ENCODE measurements around the gene TSC22D3.
A peak's percentile ranks its signal among the peaks of the same experiment; 100 is the strongest.

Gene TSC22D3

DNA sequence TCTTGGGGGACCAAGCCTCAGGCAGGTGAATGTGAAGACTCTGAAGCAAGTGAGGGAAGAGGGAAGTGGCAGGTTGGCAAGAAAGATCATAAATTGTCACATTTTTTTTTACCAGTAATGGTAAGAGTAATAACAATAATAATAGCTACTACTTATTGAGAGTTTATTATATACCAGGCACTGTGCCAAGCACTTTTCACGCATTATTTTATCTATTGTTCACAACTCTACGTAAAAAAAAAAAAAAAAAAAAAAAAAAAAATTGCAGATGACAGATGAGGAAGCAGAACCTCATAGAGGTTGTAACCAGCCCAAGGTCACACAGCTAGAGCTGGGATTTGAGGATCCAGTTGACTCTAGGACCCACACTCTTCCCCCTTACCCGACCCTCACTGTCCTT is 40.9 kb downstream of the TSC22D3 start:
- TF ChIP-seq, protein P1, sequence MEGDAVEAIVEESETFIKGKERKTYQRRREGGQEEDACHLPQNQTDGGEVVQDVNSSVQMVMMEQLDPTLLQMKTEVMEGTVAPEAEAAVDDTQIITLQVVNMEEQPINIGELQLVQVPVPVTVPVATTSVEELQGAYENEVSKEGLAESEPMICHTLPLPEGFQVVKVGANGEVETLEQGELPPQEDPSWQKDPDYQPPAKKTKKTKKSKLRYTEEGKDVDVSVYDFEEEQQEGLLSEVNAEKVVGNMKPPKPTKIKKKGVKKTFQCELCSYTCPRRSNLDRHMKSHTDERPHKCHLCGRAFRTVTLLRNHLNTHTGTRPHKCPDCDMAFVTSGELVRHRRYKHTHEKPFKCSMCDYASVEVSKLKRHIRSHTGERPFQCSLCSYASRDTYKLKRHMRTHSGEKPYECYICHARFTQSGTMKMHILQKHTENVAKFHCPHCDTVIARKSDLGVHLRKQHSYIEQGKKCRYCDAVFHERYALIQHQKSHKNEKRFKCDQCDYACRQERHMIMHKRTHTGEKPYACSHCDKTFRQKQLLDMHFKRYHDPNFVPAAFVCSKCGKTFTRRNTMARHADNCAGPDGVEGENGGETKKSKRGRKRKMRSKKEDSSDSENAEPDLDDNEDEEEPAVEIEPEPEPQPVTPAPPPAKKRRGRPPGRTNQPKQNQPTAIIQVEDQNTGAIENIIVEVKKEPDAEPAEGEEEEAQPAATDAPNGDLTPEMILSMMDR (IDR thresholded peaks at IDR 0.05; ENCODE audit: low read depth, low read length, missing control alignments) = no peak
- H3K4me3 ChIP-seq (ENCODE audit: low read depth, low read length) = no peak overlapping the region
- in situ Hi-C loops (cut with HindIII; ENCODE audit: low sequenced_read_pairs) = no loop called here
- DNase-seq (ENCODE audit: low read depth) = no peak

DNA sequence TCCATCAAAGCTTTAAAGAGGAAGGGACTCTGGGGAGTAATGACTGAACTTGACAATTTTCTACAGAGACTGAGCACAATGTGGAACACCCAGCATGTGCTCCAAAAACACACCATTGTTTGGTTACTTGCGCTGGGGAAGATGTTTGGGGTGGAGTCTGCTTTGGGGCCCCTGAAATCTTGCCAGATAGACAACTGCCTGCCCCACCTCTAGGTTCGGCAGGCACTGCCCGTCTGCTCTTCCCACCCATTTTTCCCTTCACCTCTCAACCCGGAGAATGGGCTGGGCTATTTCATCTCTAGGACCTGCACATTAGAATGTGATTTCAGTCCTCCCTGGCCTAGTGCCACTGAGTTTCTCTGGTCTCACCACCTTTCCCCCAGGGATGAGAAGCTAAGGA is 41.9 kb downstream of the TSC22D3 start:
- TF ChIP-seq, protein P1 (IDR thresholded peaks at IDR 0.05; ENCODE audit: low read depth, low read length, missing control alignments) = no peak
- no peak overlapping the region for H3K4me3 ChIP-seq (ENCODE audit: low read depth, low read length)
- in situ Hi-C loops (cut with HindIII; ENCODE audit: low sequenced_read_pairs) = no loop called here
- no peak for DNase-seq (ENCODE audit: low read depth)

DNA sequence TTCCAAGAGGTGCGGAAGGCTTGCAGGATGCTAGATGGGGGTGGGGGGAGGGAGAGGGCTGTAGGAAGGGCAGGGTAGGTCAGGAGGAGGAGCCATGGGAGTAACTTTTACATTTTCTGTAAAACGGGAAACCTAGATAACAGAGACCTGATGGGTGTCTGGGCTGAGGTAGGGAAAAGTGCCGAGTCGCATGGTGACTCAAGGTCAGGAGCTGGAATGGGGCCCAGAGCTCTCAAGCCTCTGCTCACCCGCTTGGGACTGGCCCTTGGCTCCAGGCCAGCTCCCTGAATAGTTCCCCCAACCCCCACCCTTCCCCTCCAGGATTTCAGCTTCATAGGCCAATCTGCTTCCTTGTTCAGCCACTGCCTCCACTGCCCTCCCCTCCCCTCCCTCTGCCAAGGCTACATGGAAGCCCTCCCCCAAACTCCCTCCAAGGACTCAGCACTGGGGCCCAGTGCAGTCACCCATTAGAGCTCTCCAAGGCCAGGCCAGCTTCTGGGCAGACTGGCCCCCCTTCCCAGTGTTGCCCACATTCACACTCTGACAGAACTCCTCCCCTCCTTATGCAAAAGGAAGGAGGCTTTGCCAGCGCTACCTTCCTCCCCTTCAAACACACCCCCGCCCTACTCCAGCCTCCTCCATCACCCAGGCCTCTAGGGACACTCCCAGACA is 43.6 kb downstream of the TSC22D3 start:
- peak; percentile 34 for DNase-seq (ENCODE audit: low read depth)
- TF ChIP-seq, protein P1 (IDR thresholded peaks at IDR 0.05; ENCODE audit: low read depth, low read length, missing control alignments) = no peak
- no peak overlapping the region for H3K4me3 ChIP-seq (ENCODE audit: low read depth, low read length)
- in situ Hi-C loops (cut with HindIII; ENCODE audit: low sequenced_read_pairs) = no loop called here

DNA sequence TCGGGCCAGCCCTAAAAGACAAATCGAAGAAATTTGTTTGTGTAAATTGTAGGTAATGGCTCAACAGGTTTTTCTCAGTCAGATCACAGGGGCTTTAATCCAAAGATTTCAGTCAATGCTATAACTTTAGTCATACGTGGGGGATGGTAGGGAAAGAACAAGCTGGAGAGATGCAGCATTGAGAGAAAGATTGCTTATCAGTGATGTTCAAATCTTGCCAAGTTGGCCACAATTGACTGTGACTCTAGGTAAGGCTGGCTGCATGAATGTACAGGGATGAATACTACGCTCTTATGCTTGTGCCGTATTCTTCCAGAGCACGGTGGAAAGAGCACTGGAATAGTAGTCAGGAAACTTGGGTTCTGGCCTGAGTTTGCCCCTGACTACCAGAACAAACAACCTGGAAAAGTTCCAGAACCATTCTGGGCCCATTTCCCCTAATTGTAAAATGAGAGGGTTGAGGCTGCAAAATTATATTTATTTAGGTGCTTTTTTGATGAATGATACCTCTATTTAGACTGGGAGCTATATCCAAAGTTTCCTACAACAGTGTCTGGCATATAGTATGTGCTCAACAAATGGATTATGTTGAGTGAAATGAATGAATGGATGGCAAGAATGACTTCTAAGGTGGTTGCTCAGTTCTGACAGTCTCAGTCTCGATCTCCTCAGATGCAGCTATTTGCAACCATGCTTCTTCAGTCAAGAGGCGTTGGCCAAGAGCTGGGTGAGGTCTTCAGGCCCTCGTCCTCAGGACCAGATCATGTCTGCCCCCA is 44.4 kb downstream of the TSC22D3 start:
- no peak for DNase-seq (ENCODE audit: low read depth)
- in situ Hi-C loops (cut with HindIII; ENCODE audit: low sequenced_read_pairs) = no loop called here
- TF ChIP-seq, protein P1 (IDR thresholded peaks at IDR 0.05; ENCODE audit: low read depth, low read length, missing control alignments) = no peak
- H3K4me3 ChIP-seq (ENCODE audit: low read depth, low read length) = no peak overlapping the region

DNA sequence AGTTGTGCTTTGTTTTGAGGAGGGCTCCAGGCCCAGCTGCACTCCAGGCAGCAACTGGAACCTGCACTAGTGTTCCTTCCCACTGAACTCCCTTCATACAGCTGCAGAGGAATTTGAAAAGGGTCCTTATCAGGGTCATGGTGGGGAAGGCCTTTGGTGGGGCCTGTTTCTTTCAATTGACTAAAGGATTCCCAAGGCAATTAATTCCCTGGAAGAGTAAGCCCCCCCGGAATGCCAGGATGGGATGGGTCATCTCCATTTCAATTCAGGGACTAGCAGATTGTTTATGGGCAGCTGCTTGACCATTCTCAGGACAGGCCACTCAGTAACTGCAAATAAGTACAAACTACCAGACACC is 45.3 kb downstream of the TSC22D3 start:
- H3K4me3 ChIP-seq (ENCODE audit: low read depth, low read length) = no peak overlapping the region
- TF ChIP-seq, protein P1 (IDR thresholded peaks at IDR 0.05; ENCODE audit: low read depth, low read length, missing control alignments) = no peak
- in situ Hi-C loops (cut with HindIII; ENCODE audit: low sequenced_read_pairs) = no loop called here
- DNase-seq (ENCODE audit: low read depth) = no peak

DNA sequence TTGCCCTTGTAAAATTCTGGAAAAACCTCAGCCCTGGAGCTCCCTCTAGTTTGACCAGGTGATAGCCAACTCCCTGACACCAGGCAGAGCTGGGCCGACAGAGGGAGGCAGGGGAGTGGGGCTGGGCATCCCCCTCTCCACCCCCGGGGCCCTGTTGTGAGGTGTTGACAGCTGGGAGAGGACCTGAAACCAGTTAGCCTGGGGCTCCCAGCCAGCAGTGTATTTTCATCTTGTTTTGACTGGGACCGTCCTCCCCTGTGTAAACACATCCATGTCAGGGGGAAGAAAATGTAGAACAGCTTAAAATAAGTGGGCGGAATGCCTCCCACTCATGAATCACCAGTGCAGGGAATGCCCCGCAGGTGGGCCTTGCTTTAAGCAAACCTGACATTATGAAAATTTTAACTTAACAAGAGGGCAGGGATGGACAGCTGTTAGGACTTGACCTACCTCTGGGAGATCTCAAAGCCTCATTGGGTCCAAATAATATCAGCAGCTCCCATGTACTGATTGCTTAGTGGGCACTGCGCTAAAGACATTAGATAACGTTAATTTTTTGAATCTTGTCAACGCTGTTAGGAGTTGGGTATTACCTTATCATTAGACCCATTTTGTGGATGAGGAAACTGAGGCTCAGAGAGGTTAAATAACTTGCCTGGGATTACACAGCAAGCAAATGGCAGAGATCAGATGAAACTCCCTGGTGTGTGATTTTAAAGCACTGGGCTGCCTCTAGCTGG is 45.9 kb downstream of the TSC22D3 start:
- no peak for DNase-seq (ENCODE audit: low read depth)
- TF ChIP-seq, protein P1 (IDR thresholded peaks at IDR 0.05; ENCODE audit: low read depth, low read length, missing control alignments) = no peak
- no peak overlapping the region for H3K4me3 ChIP-seq (ENCODE audit: low read depth, low read length)
- in situ Hi-C loops (cut with HindIII; ENCODE audit: low sequenced_read_pairs) = no loop called here

All from astrocyte of the cerebellum (primary cell).